NOMO-1 treated with DMSO at 0.1 percent for 48 hours (cell line): ENCODE measurements around the gene TM4SF4.
"Not testable (repeated sequence)": the region's sequence is repeated elsewhere in the genome, so short reads cannot be mapped to it uniquely, and the experiment has no call there.

Experiments
- DNase-seq: peaks from one replicate; lab custom pipeline; 2025; ENCODE audit not compliant: unreplicated experiment; lab: John Stamatoyannopoulos, UW

Gene TM4SF4, protein sequence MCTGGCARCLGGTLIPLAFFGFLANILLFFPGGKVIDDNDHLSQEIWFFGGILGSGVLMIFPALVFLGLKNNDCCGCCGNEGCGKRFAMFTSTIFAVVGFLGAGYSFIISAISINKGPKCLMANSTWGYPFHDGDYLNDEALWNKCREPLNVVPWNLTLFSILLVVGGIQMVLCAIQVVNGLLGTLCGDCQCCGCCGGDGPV

GRCh38 chr3:149474250-149474817 is at the start of gene TM4SF4:
Gene TM4SF4 (plus strand): TSS chr3:149474697. CDS start chr3:149474878, 181 bp downstream.
- no peak for DNase-seq

DNA sequence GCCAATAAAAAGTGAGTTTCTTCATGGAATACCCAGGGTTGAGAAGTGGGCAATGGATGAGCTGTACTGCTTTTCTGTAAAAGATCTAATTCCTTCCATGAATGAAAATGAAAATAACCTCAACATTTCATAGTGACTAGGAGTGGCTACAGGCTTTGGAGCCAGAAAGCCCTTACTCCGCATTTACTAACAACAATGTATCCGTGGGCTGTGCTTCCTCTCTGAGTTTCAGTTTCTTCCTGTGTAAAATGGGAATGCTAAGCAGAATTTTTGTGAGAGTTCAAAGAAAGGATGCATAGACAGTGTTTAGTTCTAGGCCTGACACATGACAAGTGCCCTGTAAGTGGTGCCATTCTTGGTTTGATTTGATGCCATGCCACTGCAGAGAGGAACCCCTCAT is 49.6 kb upstream of the TM4SF4 start:
- no peak for DNase-seq

GRCh38 chr3:149426325-149426724 is 48.2 kb upstream of the TM4SF4 start:
- no peak for DNase-seq

DNA sequence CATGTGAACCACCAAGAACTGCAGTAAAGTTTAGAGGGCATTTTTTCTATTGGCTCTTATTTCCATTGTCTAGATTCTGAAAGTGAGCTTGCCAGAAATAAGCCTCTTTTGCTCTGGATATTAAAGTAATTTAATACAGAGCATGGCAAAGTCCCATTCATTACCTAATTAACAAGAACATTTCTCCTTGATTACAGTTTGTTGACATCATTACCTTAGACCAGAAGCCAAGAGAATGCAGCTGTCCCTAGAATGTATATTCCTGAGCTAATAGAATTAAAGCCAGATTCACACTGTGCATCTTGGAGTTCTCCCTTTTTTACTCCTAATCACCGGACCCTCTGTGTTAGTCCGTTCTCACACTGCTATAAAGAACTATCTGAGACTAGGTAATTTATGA is 46.4 kb upstream of the TM4SF4 start:
- no peak for DNase-seq

DNA sequence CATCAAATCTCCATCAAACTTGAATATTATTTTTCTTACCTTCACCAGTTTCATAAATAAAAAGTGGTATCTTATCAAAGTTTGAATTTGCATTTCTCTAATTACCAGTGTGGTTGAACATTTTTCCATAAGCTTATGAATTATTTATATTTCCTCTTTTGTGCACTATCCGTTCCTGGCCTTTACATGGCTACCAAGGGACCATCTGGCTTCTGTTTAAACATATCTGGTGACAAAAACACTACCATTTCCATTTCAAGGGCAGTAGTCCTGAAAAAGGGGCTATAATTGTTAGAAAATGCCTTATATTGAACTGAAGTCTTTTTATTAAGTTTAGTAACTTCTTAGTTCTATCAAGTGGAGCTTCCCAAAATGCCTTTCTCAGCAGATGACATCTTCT is 44.3 kb upstream of the TM4SF4 start:
- DNase-seq, result no peak

- no peak for DNase-seq
Observed at GRCh38 chr3:149432149-149432548, 42.3 kb upstream of the TM4SF4 start.

- no peak for DNase-seq
Observed at GRCh38 chr3:149435996-149436885, 38.3 kb upstream of the TM4SF4 start.

GRCh38 chr3:149437286-149437685 is 37.2 kb upstream of the TM4SF4 start:
- DNase-seq, result no peak

DNA sequence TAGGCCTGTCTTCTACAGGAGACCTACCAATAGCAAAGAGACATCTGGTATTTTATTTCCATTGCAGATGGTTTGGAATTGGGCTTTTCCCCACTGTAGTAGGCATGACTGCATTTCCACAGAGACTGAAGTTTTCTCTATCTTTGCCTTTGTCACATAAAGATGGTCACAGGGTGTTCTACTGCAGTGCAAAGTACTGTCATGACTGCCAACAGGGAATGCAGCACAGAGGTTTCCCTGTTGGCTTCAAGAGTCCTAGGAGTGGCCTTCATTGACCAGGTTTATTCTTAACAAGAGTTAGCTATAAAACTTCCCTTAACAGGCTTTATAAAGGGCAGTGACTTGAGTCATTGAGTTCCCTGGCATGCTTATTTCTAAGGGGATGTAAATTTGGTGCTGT is 36.8 kb upstream of the TM4SF4 start:
- no peak for DNase-seq

DNA sequence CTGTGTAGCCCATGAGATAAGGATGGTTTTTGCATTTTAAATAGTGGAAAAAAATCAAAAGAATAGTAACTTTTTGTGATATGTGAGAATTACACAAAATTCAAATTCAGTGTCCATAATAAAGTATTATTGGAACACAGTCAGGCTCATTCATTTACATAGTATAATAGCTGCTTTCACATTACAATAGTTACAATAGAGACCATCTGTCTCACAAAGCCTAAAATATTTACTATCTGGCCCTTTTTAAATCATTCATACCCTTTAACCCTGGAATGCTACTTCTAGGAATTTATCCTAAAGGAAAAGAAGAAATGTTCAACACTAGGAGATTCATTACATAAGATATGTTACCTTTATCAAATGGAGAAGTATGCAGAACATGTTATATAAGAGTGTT is 35.5 kb upstream of the TM4SF4 start:
- no peak for DNase-seq

DNA sequence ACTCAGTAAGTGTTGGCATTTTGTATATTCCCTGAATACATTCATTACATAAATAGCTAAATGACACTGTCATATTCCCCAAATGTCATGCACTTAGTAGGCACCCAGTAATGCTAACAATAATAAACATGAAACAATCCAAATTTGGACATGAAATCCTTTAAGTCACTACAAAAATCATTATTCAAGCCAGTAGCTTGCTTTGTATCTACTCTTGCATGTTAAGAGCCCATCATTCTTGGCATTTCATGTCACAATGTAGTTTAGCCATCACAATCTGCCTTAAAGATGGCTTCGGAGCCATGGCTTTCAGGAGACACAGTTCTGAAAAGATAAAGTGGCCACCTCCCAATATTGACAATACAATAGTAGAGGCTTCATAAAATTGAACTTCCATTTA is 32.9 kb upstream of the TM4SF4 start:
- no peak for DNase-seq

GRCh38 chr3:149442043-149442442 is 32.5 kb upstream of the TM4SF4 start:
- DNase-seq, result no peak

DNA sequence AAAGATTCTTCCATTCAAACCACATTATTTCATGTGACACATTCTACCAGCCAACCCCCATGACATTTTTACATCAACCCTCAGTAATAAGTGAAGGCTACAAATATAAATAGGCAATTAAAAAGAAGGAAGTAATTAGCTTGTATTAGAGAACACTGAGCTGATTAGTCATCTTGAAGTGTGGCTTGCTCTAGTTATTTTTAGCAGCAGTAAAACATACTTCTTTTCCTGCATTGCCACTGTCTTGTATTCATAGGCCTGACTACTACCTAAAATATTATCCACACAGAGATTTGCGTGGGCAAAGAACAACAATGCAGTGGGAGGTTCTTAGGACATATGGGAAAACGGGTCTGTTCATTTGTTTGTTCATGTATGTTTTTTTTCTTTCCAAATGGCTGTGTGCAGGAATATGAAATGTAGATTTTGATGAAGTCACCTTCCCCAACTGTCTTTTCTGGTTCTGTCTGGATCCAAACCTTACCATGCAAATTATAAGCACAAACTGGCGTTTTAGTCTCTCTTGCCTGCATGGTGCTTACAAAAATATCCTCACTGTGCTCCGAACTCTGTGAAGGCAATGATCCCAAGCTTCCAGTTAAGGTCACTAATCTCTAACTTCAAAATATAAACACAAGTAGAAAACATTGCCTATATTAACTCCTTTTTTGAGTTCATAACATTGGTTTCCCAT is 31.5 kb upstream of the TM4SF4 start:
- DNase-seq, result peak; percentile 99

GRCh38 chr3:149443545-149443912 is 31.0 kb upstream of the TM4SF4 start:
- no peak for DNase-seq

- not testable (repeated sequence) for DNase-seq
Observed at GRCh38 chr3:149444867-149445266, 29.6 kb upstream of the TM4SF4 start.

DNA sequence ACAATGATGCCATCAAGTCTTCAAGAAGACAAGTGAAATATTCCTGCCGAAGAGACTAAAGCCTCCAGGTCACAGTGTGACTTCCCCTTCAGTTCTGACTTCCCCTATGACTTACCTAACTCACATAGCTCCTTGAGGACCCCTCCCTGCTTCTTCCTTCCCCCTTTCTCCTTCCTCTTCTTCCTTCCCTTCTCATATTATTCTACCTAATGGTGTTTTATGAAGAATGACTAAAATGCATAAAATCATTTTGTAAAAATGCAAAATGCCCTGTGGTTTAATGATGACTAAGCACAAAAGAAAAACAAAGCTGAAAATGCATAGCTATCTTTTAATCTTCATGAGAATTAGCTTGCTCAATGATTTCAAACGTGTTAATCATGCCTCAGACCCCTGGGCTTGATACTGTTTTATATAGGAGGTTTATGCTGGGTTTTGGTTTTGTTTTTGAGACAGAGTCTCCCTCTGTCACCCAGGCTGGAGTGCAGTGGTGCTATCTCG is 26.1 kb upstream of the TM4SF4 start:
- peak; percentile 99 for DNase-seq

- DNase-seq, result no peak
Observed at GRCh38 chr3:149449182-149449581, 25.3 kb upstream of the TM4SF4 start.

DNA sequence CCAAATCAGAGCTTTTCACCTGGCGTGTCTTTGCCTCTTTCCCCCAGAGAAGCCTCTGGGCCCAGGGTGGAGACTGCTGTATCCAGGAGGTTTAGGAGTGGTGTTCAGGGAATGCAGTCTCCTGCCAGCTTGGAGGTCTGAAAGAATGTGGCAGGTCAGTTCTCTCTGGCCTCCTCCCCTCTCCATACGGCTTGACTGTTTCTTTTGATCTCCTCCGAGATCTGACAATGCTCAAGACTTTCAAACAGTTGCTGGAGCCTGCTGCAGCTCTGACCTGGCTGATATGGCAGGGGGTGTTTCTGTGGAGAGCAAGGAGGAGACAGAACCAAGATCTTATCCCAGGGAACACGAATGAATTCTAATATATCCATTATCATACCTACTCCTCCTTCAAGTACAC is 24.7 kb upstream of the TM4SF4 start:
- DNase-seq, result no peak

GRCh38 chr3:149450281-149450680 is 24.2 kb upstream of the TM4SF4 start:
- DNase-seq, result no peak

GRCh38 chr3:149452036-149452435 is 22.5 kb upstream of the TM4SF4 start:
- DNase-seq, result no peak

DNA sequence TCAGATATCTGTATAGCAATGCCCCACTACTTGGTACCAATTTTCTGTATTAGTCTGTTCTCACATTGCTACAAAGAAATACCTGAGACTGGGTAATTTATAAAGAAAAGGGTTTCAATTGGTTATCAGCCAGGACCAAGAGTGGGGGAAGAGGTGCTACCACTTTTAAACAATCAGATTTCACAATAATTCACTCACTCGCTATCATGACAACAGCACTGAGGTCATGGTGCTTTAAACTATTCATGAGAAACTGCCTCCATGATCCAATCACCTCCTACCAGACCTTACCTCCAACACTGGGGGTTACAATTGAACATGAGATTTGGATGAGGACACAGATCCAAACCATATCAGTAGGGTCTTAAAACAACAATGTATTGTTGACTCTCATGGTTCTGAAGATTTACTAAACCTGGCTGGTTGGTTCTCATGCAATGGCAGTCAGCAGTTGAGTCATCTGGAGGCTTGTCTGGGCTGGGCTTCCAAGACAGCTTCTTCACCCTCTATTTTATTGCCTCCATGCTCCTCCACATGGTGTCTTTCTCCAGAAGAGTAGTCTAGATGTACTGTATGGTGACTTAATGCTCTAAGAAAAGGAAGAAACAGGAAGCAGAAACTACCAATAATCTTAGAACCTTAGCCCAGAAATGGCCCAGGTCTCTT is 21.2 kb upstream of the TM4SF4 start:
- DNase-seq, result no peak
